GM18526 (cell line): ENCODE results near the gene TOR2A.

ENCODE experiments used
- POLR2A ChIP-seq: IDR thresholded peaks from 3 replicates; pipeline ENCODE4 v1.6.1; 2011; ENCODE audit not compliant: insufficient read length; ENCODE audit errors: extremely low read depth

The TOR2A gene

GRCh38 chr9:127734247-127734746 is 797 bp downstream of the TOR2A start:
- no peak for TF ChIP-seq POLR2A

- no peak for TF ChIP-seq POLR2A
Observed at GRCh38 chr9:127733614-127734013, 1.5 kb downstream of the TOR2A start.

- TF ChIP-seq POLR2A, result no peak
Observed at GRCh38 chr9:127732444-127732843, 2.6 kb downstream of the TOR2A start.

GRCh38 chr9:127731938-127732337 is 3.2 kb downstream of the TOR2A start:
- no peak for TF ChIP-seq POLR2A

- TF ChIP-seq POLR2A, result no peak
Observed at GRCh38 chr9:127730799-127731410, 4.2 kb downstream of the TOR2A start.

GRCh38 chr9:127730262-127730661 is 4.8 kb downstream of the TOR2A start:
- TF ChIP-seq POLR2A, result no peak

GRCh38 chr9:127729522-127730256 is 5.4 kb downstream of the TOR2A start:
- TF ChIP-seq POLR2A, result no peak

GRCh38 chr9:127728808-127729207 is 6.3 kb downstream of the TOR2A start:
- TF ChIP-seq POLR2A, result no peak

- no peak for TF ChIP-seq POLR2A
Observed at GRCh38 chr9:127726871-127727270, 8.2 kb downstream of the TOR2A start.

DNA sequence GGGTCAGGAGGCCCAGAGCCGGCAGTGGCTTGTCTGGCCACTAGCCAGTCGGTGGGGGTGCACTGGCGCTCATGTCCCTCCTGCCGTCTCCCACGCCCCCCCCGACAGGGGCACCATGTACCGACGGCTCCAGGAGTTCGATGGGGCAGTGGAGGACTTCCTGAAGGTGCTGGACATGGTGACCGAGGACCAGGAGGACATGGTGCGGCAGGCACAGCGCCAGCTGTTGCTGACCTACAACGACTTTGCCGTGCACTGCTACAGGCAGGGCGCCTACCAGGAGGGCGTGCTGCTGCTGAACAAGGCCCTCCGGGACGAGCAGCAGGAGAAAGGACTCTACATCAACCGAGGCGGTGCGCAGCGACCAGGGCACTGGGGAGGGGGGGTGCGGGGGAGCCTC is 11.1 kb downstream of the TOR2A start:
- no peak for TF ChIP-seq POLR2A

DNA sequence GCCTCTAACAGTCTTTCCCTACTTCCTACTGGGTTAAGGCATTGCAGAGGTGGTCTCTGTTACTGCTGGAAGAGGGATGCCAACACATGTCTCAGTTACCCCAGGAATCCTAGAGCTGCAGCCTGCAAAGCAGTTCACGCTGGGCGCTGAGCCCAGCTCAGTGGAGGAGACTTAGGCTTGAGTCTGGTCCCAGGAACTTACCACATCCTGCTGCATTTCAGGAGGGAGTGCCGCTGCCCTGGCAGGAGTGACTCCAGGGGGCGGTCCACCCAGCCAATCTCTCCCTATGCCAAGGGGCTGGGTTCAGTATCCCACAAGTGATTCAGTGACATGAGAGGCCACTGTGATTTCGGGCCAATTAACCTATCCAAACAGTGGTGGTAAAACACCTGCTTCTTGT is 11.7 kb downstream of the TOR2A start:
- TF ChIP-seq POLR2A, result no peak

DNA sequence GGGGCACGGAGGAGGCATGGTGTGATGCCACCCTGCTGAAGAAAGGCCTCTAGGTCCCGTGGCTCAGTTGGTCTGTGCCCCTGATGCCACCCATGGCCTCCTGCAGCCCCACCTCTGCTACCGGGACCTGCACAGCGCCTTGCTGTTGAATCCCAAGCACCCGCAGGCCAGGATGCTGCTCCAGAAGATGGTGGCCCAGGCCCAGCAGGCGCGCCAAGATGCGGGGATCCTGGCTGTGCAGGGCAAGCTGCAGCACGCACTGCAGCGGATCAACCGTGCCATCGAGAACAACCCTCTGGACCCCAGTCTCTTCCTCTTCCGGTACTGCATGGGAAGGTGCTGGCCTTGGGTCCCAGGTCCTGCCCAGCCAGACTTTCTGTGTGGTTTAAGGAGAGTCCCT is 12.1 kb downstream of the TOR2A start:
- TF ChIP-seq POLR2A, result no peak

DNA sequence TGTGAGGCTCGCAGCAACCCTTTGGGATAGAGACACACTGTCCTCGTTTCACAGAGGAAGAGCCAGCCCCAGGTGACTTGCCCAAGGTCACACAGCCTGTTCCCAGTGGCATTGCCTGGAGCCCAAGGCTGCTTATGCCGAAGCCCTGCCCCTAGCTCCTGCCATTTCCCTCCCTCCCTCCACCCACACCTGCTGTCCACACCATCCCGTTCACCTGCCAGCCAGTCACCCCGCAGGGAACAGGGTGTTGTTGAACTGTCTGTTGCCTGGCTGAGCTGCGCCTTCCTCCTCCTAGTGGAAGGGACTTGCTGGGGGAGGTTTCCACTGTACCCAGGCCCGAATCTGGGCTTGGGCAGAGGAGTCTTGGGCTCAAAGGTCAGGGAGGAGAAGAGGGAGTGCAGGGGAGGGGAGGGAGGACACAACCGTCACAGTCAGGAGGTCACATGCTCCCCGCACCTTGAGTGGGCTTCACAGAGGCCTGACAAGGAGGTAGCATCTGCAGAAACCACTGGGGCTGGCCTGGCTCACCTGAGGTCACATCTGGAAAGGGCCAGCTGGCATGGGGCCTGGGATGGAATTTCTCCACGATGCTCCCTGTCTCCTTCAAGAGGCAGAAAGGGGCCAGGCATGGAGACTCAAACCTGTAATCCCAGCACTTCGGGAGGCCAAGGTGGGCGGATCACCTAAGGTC is 12.9 kb downstream of the TOR2A start:
- TF ChIP-seq POLR2A, result no peak

DNA sequence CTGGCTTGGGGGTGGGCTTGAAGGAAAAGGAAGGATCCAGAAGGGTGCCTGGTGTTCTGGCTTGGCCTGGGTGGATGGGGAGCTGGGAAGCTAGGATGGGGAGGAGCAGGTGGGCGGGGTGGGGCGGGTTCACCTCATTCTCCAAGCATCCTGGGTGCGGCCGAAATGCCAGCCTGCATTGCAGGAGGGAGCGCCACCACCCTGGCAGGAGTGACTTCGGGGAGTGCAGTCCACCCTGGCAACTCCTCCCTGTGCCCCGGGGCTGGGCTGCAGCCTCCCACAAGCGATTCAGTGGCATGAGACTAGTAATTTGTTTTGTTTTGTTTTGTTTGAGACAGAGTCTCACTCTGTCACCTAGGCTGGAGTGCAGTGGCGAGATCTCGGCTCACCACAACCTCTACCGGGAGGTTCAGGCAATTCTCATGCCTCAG is 13.7 kb downstream of the TOR2A start:
- TF ChIP-seq POLR2A, result no peak

DNA sequence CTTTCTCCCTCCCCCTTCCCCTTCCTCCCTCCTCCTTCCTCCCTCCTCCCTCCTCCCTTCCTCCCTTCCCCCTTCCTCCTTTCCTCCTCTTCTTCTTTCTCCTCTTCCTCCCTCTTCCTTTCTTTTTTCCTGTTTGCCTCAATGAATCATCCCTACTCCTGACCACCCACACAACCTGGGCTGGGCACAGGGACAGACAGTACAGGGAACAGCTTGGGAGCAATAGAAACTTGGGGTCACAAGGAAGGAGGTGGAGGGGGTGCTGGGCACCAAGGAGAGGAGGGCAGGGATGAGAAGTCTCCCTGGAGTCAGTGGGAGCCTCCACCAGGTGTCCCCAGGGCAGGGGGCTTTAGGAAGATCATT is 14.2 kb downstream of the TOR2A start:
- TF ChIP-seq POLR2A, result no peak
